Sigmoid colon (tissue), 4 donors: Measurements from ENCODE around the gene CWF19L2.

ENCODE experiments used
- CTCF ChIP-seq, 4 experiments: fragments of 450-650 bp in 3 of 4; fragments of 200-600 bp in 1 of 4; IDR thresholded peaks; one replicate each; pipeline ENCODE4 v1.5.1; 2016 to 2019; ENCODE audit warnings: antibody characterized with exemption in 4 of 4, mild to moderate bottlenecking in 3 of 4, moderate library complexity in 2 of 4
- POLR2A ChIP-seq, 2 donors: fragments of 450-650 bp; IDR thresholded peaks; one replicate each; pipeline ENCODE4 v1.6.1; 2016; ENCODE audit warnings: antibody characterized with exemption in 2 of 2, mild to moderate bottlenecking in 2 of 2, moderate library complexity in 2 of 2
- POLR2AphosphoS5 ChIP-seq, 4 donors: sonication (generic); formaldehyde crosslinking; IDR thresholded peaks; one replicate each; pipeline ENCODE4 v1.6.1; 2017; ENCODE audit warnings: antibody characterized with exemption in 4 of 4

GRCh38 chr11:107457558-107458271 lies at the start of gene CWF19L2:
- TF ChIP-seq CTCF (IDR thresholded peaks at IDR 0.05) = peak in 1 of 4 experiments; percentile 27
- TF ChIP-seq POLR2A (IDR thresholded peaks at IDR 0.05) = peak; percentile 47 to 51
- TF ChIP-seq POLR2AphosphoS5 (IDR thresholded peaks at IDR 0.05) = peak; percentile 59 to 82 (median 79)
